ENCODE data around the gene GORASP2.
"Not testable (repeated sequence)": the region's sequence is repeated elsewhere in the genome, so short reads cannot be mapped to it uniquely, and the experiment has no call there.

Gene GORASP2

DNA sequence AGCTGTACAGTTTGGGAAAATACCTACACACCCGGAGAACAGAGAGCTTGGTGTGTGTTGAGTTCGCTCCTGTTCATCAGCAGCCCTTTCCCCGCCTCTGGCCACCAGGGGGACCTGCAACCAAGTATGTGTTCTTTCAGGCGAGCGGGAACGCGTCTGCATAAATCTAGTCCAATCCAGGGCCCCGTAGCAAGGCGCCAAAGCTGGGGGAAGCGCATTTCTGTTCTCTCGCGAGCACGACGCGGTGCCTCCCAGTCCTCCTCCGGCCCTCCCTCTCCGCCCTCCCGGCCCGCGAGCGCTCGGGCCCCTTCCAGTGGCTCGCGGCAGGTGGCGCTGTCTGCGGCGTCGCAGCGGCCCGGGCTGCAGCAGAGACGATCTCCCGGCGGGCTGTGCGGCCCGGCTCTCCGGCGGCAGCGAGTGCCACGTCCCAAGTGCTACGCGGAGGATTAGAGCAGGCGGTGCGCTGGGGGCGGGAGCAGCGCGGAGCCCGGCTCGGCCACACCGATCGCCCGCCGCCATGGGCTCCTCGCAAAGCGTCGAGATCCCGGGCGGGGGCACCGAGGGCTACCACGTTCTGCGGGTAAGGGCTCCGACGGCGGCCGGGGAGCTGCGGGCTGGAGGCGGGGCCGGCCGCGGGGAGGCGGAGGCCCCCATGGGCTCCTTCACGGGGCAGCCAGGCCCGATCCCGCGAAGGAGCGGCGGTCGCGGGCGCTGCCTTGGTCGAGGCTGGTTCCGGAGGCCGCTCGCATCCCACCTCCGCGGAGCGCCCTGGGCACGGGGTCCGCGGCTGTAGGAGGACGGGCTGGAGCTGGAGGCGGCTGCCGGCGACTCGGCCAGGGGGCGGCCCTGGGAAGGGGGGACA is at the start of gene GORASP2:
Gene GORASP2 (plus strand): TSS at position 430 of the 862 bp plus-strand sequence. CDS start 88 bp downstream, at position 518.
- DNase-seq: peak; percentile 99

GRCh38 chr2:170881840-170882239 is 47.2 kb upstream of the GORASP2 start:
- DNase-seq: no peak

DNA sequence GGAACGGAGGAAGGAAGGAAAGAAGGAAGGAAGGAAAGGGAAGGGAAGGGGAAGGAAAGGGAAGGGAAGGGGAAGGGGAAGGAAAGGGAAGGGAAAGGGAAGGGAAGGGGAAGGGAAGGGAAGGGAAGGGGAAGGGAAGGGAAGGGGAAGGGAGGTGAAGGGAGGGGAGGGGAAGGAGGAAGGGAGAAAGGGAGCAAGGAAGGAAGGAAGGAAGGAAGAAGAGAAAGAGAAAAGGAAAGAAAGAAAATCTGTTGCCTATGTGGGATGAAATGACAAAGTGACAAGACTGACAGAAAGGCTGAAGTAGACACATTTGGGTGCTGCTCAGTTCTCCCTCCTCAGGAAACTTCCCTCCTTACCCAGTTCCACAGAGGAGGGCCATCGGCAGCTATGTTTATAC is 46.3 kb upstream of the GORASP2 start:
- no peak for DNase-seq

- DNase-seq: no peak
These were observed 45.4 kb upstream of the GORASP2 start for GRCh38 chr2:170883683-170884082.

- no peak for DNase-seq
These were observed 43.8 kb upstream of the GORASP2 start for GRCh38 chr2:170885130-170885791.

DNA sequence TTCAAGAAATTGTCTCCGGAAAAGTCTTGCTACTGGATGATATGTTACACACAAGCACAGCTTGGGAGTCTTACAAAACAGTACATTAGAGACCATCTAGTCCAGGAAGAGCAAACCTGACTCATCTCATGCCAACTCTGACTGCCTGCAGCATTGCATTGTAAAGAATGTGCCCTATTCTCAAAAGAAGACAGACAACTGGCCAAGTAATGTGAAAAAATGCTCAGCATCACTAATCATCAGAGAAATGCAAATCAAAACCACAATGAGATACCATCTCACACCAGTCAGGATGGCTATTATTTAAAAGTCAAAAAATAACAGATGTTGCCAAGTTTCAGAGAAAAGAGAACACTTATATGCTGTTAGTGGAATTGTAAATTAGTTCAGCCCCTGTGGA is 42.7 kb upstream of the GORASP2 start:
- DNase-seq: no peak

GRCh38 chr2:170887496-170887895 is 41.6 kb upstream of the GORASP2 start:
- no peak for DNase-seq

DNA sequence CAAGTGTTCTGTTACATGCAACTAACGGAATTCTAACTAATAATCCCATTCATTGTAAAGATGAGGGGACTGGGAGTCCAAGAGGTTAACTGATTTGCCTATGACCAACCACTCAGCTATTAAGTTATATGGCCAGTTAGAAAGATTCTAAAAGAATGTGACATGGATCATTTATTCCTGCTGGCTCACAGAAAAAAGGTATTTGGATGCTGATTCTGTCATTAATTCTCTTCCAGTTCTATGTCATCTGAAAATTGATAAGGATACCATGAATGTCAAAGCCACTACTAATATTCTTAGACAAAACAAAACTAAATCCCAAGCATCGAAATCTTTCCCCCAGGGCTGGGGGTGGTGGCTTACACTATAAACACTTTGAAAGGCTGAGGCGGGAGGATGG is 41.2 kb upstream of the GORASP2 start:
- DNase-seq: no peak

DNA sequence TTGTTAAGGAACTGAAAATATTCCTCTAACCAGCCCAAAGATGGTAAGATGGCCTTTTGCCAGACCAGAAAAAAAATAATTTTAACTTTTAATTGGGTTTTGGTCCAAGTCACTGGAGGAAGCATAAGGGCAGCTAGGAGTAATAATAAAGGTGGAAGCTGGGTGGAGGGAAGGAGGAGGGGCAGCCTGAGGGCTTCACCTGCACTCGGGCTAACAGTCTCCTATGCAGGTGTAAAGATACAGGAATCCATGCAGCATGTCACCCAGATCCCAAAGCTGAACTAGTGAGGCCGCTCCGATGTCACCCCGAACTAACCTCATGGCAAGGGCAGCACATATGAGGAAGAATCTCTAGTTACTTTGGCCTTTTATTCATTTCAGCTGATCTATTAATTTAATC is 37.2 kb upstream of the GORASP2 start:
- no peak for DNase-seq

DNA sequence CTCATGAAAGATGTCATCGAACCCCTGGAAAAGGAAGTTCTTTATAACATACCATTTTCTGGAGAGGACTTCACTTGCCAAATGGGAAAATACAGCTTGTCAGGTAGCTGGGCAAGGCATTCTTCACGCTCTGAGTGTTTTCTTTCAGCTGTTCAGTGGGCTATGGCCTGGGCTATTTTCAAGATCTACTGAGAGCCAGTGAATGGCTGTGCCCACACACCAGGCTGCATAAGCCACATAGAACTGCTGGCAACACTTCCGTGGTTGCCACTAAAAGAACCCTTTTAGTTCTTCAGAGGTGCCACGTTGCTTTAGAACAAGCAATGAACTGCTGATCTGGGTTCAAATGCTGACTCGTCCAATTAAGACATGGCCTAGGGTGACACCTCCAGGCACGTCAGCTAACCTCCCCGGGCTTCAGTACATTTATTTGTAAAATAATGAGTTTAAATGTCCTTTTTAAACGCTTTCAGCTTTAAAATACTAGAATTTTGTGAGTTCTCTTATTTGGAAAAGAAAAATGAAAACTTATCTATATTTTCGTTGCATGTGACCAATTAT is 36.6 kb upstream of the GORASP2 start:
- DNase-seq: no peak

GRCh38 chr2:170895023-170895757 is 33.9 kb upstream of the GORASP2 start:
- DNase-seq: no peak

GRCh38 chr2:170896622-170897021 is 32.4 kb upstream of the GORASP2 start:
- DNase-seq: no peak

GRCh38 chr2:170897108-170897507 is 31.9 kb upstream of the GORASP2 start:
- DNase-seq: no peak

GRCh38 chr2:170905864-170906263 is 23.2 kb upstream of the GORASP2 start:
- no peak for DNase-seq

GRCh38 chr2:170911314-170911889 is 17.7 kb upstream of the GORASP2 start:
- DNase-seq: no peak

GRCh38 chr2:170914994-170915666 is 13.9 kb upstream of the GORASP2 start:
- not testable (repeated sequence) for DNase-seq

- DNase-seq: no peak
These were observed 11.7 kb upstream of the GORASP2 start for GRCh38 chr2:170917219-170917913.

GRCh38 chr2:170917957-170918356 is 11.1 kb upstream of the GORASP2 start:
- DNase-seq: no peak

GRCh38 chr2:170921873-170922272 is 7.2 kb upstream of the GORASP2 start:
- DNase-seq: not testable (repeated sequence)

DNA sequence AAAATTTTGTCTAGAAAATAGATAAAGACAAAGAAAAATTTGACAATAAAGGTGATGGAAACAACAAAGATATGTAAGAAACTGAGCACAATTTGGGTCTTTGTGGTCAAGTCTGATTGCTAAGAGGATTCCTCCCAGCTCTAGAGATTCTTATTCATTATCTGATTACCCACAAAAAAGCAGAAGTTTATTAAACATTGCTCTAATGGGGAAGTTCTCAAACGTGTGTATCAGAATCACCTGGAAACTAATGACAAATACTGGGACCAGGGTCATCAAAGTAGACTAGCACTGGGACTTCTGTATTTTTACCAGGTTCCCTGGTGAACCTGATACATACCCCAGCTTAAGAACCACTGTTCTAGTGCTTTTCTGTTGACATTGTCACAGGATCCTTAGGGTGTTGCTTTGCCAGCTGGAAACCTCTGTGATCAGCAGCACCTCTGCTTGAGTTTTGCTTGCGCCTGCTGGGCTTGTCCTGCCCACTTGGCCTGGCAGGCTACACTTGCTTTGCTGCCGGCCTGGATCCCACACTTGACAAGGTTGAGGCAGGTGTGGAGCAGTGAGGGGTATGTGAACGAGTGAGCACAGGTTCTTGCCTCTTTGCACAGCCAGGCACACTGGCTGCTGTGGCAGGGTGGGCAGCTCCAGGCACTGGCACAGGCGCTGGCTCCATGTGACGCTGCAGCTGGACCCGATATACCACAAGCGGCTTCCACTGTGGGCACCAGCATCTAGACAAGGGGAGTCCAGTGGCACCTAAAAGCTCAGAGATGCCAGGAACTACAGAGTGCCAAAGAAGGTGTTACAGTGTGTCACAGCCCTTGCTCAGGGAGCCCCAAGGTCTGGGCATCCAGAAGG is 6.2 kb upstream of the GORASP2 start:
- DNase-seq: no peak

DNA sequence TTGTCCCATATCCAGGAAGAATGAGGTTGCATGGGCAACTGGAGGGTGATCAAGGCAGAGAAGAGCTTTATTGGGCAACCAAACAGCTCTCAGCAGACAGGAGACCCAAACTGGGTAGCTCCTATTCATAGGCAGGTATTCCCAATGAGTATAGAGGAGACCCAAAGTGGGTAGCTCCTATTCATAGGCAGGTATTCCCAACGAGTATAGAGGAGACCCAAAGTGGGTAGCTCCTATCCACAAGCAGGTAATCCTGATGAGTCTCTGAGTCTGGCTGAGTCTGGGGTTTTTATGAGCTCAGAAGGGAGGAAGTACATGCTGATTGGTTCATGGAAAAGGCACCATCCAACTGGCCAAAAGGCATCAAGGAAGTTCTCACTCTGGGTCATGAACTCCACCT is 5.3 kb upstream of the GORASP2 start:
- DNase-seq: no peak

Measured in NCI-H446 treated with DMSO at 0.1 percent for 48 hours (cell line).